Hematopoietic multipotent progenitor cell treated with erythropoietin and hydrocortisone succinate and interleukin-3 and kit ligand, for 4 days (in vitro differentiated cells): ENCODE results near the gene ATP6V1G2.
"Not testable (repeated sequence)": the region's sequence is repeated elsewhere in the genome, so short reads cannot be mapped to it uniquely, and the experiment has no call there.

Source experiments
- DNase-seq: peaks from one replicate; pipeline ENCODE4 v3.0.0-alpha.2; 2015

Gene ATP6V1G2

GRCh38 chr6:31528307-31528777 lies 18.1 kb downstream of the ATP6V1G2 start:
- DNase-seq: peak; percentile 39

GRCh38 chr6:31525932-31526591 lies 20.3 kb downstream of the ATP6V1G2 start:
- DNase-seq: peak; percentile 18

- DNase-seq: peak; percentile 73
These were observed 20.9 kb downstream of the ATP6V1G2 start for GRCh38 chr6:31525553-31525931.

- no peak for DNase-seq
These were observed 24.6 kb downstream of the ATP6V1G2 start for GRCh38 chr6:31521835-31522234.

GRCh38 chr6:31513456-31514165 lies 32.8 kb downstream of the ATP6V1G2 start:
- no peak for DNase-seq

GRCh38 chr6:31510007-31510406 lies 36.4 kb downstream of the ATP6V1G2 start:
- DNase-seq: no peak

- DNase-seq: not testable (repeated sequence)
These were observed 37.4 kb downstream of the ATP6V1G2 start for GRCh38 chr6:31509036-31509435.

GRCh38 chr6:31502586-31502985 lies 43.8 kb downstream of the ATP6V1G2 start:
- no peak for DNase-seq

- DNase-seq: not testable (repeated sequence)
These were observed 46.8 kb downstream of the ATP6V1G2 start for GRCh38 chr6:31499648-31500047.

GRCh38 chr6:31498748-31499147 lies 47.7 kb downstream of the ATP6V1G2 start:
- DNase-seq: no peak

GRCh38 chr6:31497531-31498476 lies 48.6 kb downstream of the ATP6V1G2 start, which contains the start of gene MICB:
MICB (plus strand) TSS chr6:31498145; CDS start chr6:31498194, 49 bp downstream.
- DNase-seq: peak; percentile 96

- DNase-seq: not testable (repeated sequence)
These were observed 49.6 kb downstream of the ATP6V1G2 start for GRCh38 chr6:31496826-31497225.

GRCh38 chr6:31495580-31495979 lies 50.8 kb downstream of the ATP6V1G2 start:
- peak; percentile 27 for DNase-seq
